Measurements from ENCODE around the gene GTF2H1. TPM values are rescaled to one million over a fixed set of nuclear protein-coding genes. Genes with fewer than 3 reads are reported as not detected.
A peak's percentile ranks its signal among the peaks of the same experiment; 100 is the strongest.
"Not testable (repeated sequence)": the region's sequence is repeated elsewhere in the genome, so short reads cannot be mapped to it uniquely, and the experiment has no call there.

Gene GTF2H1
- polyA plus RNA-seq, 1 experiment = 53.2 TPM

DNA sequence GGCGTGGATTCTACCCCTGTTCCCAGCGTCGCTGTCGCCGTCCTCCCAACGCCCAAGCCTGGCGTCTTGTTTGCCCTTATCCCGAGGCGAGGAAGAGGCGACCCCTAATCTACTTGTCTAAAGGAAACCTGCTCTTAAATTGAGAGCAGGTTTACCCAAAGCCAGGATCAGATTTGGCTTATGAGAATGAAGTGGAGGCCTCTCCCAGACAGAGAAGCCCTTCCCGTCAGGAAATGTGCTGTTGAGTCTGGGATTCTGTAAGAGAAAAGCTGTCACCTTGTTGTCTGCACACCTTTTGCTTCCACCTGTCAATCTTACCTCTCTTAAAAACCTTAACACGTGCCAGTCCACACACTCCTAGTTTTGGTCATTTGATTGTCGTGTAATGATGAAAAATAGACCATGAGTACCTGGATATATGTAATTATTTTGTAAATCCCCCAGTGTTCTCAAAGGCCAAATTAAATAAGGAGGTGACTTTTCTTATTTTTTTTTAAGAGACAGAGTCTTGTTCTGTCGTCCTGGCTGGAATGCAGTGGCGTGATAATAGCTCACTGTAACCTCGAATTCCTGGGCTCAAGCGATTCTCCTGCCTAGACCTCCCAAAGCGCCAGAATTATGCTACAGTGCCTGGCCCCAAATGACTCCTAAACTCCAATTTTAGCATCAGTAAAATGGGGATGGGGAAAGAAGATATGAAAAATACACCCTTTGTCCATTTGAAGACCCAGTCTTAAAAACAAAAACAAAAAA, 627 bp downstream of the GTF2H1 start:
- DNase-seq (ENCODE audit: low read depth, low spot score) = no peak
- POLR2A ChIA-PET = interaction anchor here (1.4 to 3.4 kb wide), 3 partner anchors 11 to 72 kb away, joined by 3 to 40 read pairs (median 14); partner anchors contain the start of gene LDHA
- no peaks in the 10 kb centered on the region for H3K27me3 ChIP-seq (ENCODE audit: control insufficient read depth, insufficient read depth, low read length)
- TF ChIP-seq, protein P1, sequence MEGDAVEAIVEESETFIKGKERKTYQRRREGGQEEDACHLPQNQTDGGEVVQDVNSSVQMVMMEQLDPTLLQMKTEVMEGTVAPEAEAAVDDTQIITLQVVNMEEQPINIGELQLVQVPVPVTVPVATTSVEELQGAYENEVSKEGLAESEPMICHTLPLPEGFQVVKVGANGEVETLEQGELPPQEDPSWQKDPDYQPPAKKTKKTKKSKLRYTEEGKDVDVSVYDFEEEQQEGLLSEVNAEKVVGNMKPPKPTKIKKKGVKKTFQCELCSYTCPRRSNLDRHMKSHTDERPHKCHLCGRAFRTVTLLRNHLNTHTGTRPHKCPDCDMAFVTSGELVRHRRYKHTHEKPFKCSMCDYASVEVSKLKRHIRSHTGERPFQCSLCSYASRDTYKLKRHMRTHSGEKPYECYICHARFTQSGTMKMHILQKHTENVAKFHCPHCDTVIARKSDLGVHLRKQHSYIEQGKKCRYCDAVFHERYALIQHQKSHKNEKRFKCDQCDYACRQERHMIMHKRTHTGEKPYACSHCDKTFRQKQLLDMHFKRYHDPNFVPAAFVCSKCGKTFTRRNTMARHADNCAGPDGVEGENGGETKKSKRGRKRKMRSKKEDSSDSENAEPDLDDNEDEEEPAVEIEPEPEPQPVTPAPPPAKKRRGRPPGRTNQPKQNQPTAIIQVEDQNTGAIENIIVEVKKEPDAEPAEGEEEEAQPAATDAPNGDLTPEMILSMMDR (IDR thresholded peaks at IDR 0.05; ENCODE audit: low read depth, low read length) = no peak
- no peak overlapping the region for H3K27ac ChIP-seq (ENCODE audit: low read depth, low read length)
- peak overlapping the region; percentile 87 for H3K4me3 ChIP-seq (ENCODE audit: low read depth, low read length)
- H3K9me3 ChIP-seq (ENCODE audit: control insufficient read depth, insufficient read depth, low read length) = no peaks in the 10 kb centered on the region
- CTCF ChIA-PET = no interaction called here

DNA sequence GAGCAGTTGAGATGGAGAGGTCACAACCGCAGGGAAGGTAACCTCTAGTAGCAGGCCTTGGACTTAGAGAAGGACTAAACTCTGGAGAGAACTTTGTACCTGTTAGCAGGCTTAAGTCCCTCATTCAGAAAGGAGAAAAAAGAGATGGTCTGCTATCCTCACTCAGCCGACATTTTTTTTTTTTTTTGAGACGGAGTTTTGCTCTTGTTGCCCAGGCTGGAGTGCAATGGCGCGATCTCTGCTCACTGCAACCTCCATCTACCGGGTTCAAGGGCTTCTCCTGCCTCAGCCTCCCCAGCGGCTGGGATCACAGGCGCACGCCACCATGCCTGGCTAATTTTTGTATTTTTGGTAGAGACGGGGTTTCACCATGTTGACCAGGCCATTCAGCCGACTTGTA, 1.5 kb downstream of the GTF2H1 start:
- CTCF ChIA-PET; H3K27ac ChIP-seq (ENCODE audit: low read depth, low read length); H3K27me3 ChIP-seq (ENCODE audit: control insufficient read depth, insufficient read depth, low read length); H3K9me3 ChIP-seq (ENCODE audit: control insufficient read depth, insufficient read depth, low read length); DNase-seq (ENCODE audit: low read depth, low spot score); POLR2A ChIA-PET: not testable (repeated sequence)
- peak overlapping the region; percentile 23 for H3K4me3 ChIP-seq (ENCODE audit: low read depth, low read length)

DNA sequence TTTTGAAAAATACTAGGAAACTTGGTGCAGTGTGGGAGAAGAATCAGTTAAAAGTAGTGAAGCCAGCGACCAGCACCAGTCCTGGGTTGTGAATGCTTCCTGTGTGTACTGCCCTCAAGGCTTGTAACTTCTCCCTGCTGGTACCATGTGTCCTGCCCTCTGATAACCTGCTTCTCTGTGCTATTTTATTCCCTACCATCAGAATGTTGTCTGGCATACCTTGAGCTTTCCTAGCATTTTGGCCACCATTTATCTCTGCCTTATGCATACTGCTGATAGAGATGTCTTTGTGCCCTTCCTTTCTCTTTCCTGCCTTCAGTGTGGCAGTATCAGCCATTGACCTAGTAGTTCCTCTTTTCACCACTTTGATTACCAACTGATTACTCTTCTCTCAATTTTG, 2.0 kb downstream of the GTF2H1 start:
- ChIA-PET CTCF (no interaction called here), POLR2A (no interaction called here)
- no peaks in the 10 kb centered on the region for H3K27me3 ChIP-seq (ENCODE audit: control insufficient read depth, insufficient read depth, low read length)
- no peak overlapping the region for H3K27ac ChIP-seq (ENCODE audit: low read depth, low read length)
- peak overlapping the region; percentile 36 for H3K4me3 ChIP-seq (ENCODE audit: low read depth, low read length)
- DNase-seq (ENCODE audit: low read depth, low spot score) = no peak
- TF ChIP-seq, protein P1 (IDR thresholded peaks at IDR 0.05; ENCODE audit: low read depth, low read length) = no peak
- H3K9me3 ChIP-seq (ENCODE audit: control insufficient read depth, insufficient read depth, low read length) = no peaks in the 10 kb centered on the region

DNA sequence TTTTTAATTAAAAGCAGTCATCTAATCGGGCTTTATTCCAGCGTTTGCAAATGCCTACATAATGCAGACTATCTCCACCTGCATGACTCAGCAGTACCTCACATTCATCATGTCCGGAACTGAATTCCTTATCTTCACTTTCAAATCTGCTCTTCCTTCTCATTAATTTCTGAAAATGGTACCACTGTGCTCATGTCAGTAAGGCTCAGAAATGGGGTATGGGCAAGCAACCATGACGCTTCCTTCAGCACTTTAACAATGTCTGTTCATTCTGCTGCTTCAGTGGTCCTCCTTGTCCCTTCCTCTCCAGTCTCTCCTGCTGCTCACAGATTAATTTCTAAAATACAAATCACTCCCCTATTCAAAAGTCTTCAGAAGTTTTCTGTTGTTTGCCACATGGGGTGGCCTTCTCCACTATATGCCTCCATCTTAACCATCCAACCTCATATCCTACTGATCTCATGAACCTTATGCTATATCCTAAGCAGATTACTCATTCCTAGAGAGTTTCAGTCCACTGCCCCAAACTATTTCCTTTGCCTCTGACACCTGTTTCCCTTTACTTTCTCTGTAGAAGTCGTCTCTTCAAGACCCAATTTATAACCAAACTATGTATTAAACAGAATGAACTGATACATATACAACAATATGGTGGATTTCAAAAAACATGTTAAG, 7.0 kb downstream of the GTF2H1 start:
- POLR2A ChIA-PET = no interaction called here

DNA sequence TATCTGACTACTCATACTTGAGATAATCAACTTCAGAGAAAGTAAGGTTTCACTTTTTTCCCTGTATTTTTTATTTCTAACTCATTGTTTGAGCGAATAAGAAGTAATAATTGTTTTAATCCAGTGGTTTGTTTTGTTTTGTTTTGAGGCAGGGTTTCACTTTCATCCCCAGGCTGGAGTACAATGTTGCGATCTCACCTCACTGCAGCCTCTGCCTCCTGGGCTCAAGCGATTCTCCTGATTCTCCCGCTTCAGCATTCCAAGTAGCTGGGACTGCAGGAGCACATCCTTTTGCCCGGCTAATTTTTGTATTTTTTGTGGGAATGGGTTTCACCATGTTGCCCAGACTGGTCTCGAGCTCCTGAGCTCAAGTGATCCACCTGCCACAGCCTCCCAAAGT, 8.6 kb downstream of the GTF2H1 start:
- no peak overlapping the region for H3K27ac ChIP-seq (ENCODE audit: low read depth, low read length)
- H3K27me3 ChIP-seq (ENCODE audit: control insufficient read depth, insufficient read depth, low read length) = no peaks in the 10 kb centered on the region
- H3K4me3 ChIP-seq (ENCODE audit: low read depth, low read length) = no peak overlapping the region
- no peaks in the 10 kb centered on the region for H3K9me3 ChIP-seq (ENCODE audit: control insufficient read depth, insufficient read depth, low read length)
- no peak for DNase-seq (ENCODE audit: low read depth, low spot score)
- POLR2A ChIA-PET = no interaction called here
- TF ChIP-seq, protein P1 (IDR thresholded peaks at IDR 0.05; ENCODE audit: low read depth, low read length) = no peak
- CTCF ChIA-PET = no interaction called here

More for the DNA sequence above, 7.0 kb downstream of the GTF2H1 start:
- no peak for DNase-seq (ENCODE audit: low read depth, low spot score)
- TF ChIP-seq, protein P1 (IDR thresholded peaks at IDR 0.05; ENCODE audit: low read depth, low read length) = no peak
- CTCF ChIA-PET = no interaction called here
- Histone ChIP-seq H3K27ac (ENCODE audit: low read depth, low read length) (no peak overlapping the region), H3K27me3 (ENCODE audit: control insufficient read depth, insufficient read depth, low read length) (no peaks in the 10 kb centered on the region), H3K9me3 (ENCODE audit: control insufficient read depth, insufficient read depth, low read length) (no peaks in the 10 kb centered on the region), H3K4me3 (ENCODE audit: low read depth, low read length) (no peak overlapping the region)
